MM.1S (cell line): ENCODE data around the gene SPDL1.

Experiments
- DNase-seq: peaks from one replicate; pipeline ENCODE4 v3.0.0-alpha.2; 2015
- H2AFZ ChIP-seq: fragments of 300-600 bp; sonication (generic); 2 replicates; pipeline ENCODE4 v1.6.0; 2016; ENCODE audit warnings: antibody characterized with exemption, low read length
- H3F3A ChIP-seq: fragments of 300-600 bp; sonication (generic); 2 replicates; pipeline ENCODE4 v1.6.1; 2016; ENCODE audit warnings: mild to moderate bottlenecking, antibody characterized with exemption, low read length, moderate library complexity, mixed read lengths; ENCODE audit not compliant: insufficient read depth
- H3K27ac ChIP-seq: fragments of 300-600 bp; sonication (generic); 2 replicates; pipeline ENCODE4 v1.5.1; 2016; ENCODE audit warnings: mild to moderate bottlenecking, low read length
- H3K27me3 ChIP-seq: fragments of 300-600 bp; sonication (generic); replicated peaks from 2 replicates; pipeline ENCODE4 v1.6.0; 2016; ENCODE audit warnings: low read length; ENCODE audit not compliant: insufficient read depth
- H3K36me3 ChIP-seq: fragments of 300-600 bp; sonication (generic); replicated peaks from 2 replicates; pipeline ENCODE4 v1.6.1; 2016; ENCODE audit warnings: mild to moderate bottlenecking, low read length, mixed read lengths; ENCODE audit not compliant: insufficient read depth
- H3K4me1 ChIP-seq: fragments of 300-600 bp; sonication (generic); 2 replicates; pipeline ENCODE4 v1.6.1; 2016; ENCODE audit warnings: low read length, mixed read lengths
- H3K4me2 ChIP-seq: fragments of 300-600 bp; sonication (generic); 2 replicates; pipeline ENCODE4 v1.6.0; 2016; ENCODE audit warnings: low read depth, low read length
- H3K4me3 ChIP-seq: fragments of 300-600 bp; sonication (generic); 2 replicates; pipeline ENCODE4 v1.5.1; 2016; ENCODE audit warnings: low read length, mixed read lengths
- H3K79me2 ChIP-seq: fragments of 300-600 bp; sonication (generic); 2 replicates; pipeline ENCODE4 v1.6.1; 2016; ENCODE audit warnings: mixed run types, low read length, mixed read lengths
- H3K9ac ChIP-seq: fragments of 300-600 bp; sonication (generic); 2 replicates; pipeline ENCODE4 v1.6.1; 2016; ENCODE audit warnings: low read length, mixed read lengths
- H3K9me2 ChIP-seq: fragments of 300-600 bp; sonication (generic); replicated peaks from 2 replicates; pipeline ENCODE4 v1.6.1; 2016; ENCODE audit warnings: mild to moderate bottlenecking, low read length, mixed read lengths; ENCODE audit not compliant: insufficient read depth
- H3K9me3 ChIP-seq: fragments of 300-600 bp; sonication (generic); replicated peaks from 2 replicates; pipeline ENCODE4 v1.6.1; 2016; ENCODE audit warnings: mild to moderate bottlenecking, low read length, mixed read lengths; ENCODE audit not compliant: insufficient read depth
- H4K20me1 ChIP-seq: fragments of 300-600 bp; sonication (generic); 2 replicates; pipeline ENCODE4 v1.6.1; 2016; ENCODE audit warnings: mild to moderate bottlenecking, low read length, moderate library complexity, mixed read lengths; ENCODE audit not compliant: insufficient read depth
- CTCF ChIP-seq: fragments of 300-600 bp; sonication (generic); IDR thresholded peaks from 2 replicates; pipeline ENCODE4 v1.5.1; 2016; ENCODE audit warnings: antibody characterized with exemption, low read length, mixed read lengths
- EZH2 ChIP-seq: fragments of 300-600 bp; sonication (generic); optimal IDR thresholded peaks from 2 replicates; pipeline ENCODE3; 2017; ENCODE audit warnings: low read depth, mild to moderate bottlenecking, antibody characterized with exemption, low read length, mixed read lengths
- EZH2phosphoT487 ChIP-seq: fragments of 300-600 bp; sonication (generic); IDR thresholded peaks from 2 replicates; pipeline ENCODE4 v1.6.1; 2018; ENCODE audit warnings: antibody characterized with exemption, low read length

The SPDL1 gene

DNA sequence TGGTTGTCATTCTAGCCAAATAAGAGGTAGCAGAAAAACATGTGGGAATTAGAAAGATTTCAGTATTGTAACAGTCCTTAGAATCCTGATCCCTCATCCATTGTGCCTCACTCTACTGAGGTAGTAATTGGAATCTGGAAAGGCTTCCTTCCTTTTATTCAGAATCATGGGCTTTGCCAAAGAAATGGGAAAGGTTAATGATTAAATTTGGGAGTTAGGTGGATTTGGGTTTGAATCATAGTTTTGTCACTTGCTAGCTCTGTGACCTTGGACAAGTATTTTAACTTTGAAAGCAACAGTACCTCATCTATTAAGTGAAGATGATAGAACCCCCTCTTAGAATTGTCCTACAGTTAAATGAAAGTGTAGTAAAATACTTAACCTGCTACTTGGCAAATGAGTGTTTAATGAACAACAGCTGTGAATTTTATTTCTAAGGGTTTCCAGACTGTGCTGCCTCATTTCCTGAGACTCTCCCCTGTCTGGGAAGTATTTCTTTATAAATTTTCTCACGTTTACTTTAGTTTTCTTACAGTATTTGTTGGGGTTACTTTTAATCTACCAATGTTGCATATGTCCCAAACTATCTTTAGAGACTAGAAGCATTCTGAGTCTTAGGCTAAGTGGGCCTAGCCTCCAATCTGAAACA lies 11.7 kb downstream of the SPDL1 start:
- Histone ChIP-seq H3K27me3 (no peaks in the 10 kb centered on the region), H4K20me1 (no peaks in the 10 kb centered on the region), H3K4me2 (no peak overlapping the region), H3K9me2 (no peaks in the 10 kb centered on the region), H2AFZ (no peak overlapping the region), H3F3A (no peaks in the 10 kb centered on the region), H3K36me3 (peaks cover 6% of the 10 kb centered on the region; the same call in 1 of the 2 replicates), H3K9me3 (no peaks in the 10 kb centered on the region), H3K79me2 (no peaks in the 10 kb centered on the region), H3K4me1 (no peaks in the 10 kb centered on the region), H3K9ac (no peak overlapping the region), H3K4me3 (no peak overlapping the region), H3K27ac (no peak overlapping the region)
- TF ChIP-seq EZH2, result no peak
- no peak for TF ChIP-seq EZH2phosphoT487
- TF ChIP-seq CTCF, result no peak
- no peak for DNase-seq

- no peak overlapping the region for H3K4me3 ChIP-seq
- no peaks in the 10 kb centered on the region for H3K9me3 ChIP-seq
- no peak overlapping the region for H3K27ac ChIP-seq
- no peaks in the 10 kb centered on the region for H3F3A ChIP-seq
- TF ChIP-seq CTCF (no peak), EZH2 (no peak), EZH2phosphoT487 (no peak)
- H3K79me2 ChIP-seq, result no peaks in the 10 kb centered on the region
- peaks cover 5% of the 10 kb centered on the region; the same call in 1 of the 2 replicates for H3K36me3 ChIP-seq
- H4K20me1 ChIP-seq, result no peaks in the 10 kb centered on the region
- H3K27me3 ChIP-seq, result no peaks in the 10 kb centered on the region
- H2AFZ ChIP-seq, result no peak overlapping the region
- no peaks in the 10 kb centered on the region for H3K9me2 ChIP-seq
- H3K4me1 ChIP-seq, result no peaks in the 10 kb centered on the region
- no peak overlapping the region for H3K9ac ChIP-seq
- DNase-seq, result no peak
- H3K4me2 ChIP-seq, result no peak overlapping the region
Measured at GRCh38 chr5:169599451-169599850, 15.9 kb downstream of the SPDL1 start.

- no peak for TF ChIP-seq EZH2
- no peak for TF ChIP-seq CTCF
- no peak for TF ChIP-seq EZH2phosphoT487
- Histone ChIP-seq H2AFZ (no peak overlapping the region), H3K36me3 (peaks cover 3% of the 10 kb centered on the region; the same call in 1 of the 2 replicates), H3K4me2 (no peak overlapping the region), H3K9me3 (no peaks in the 10 kb centered on the region), H3K9me2 (no peaks in the 10 kb centered on the region), H3K9ac (no peak overlapping the region), H3K27ac (no peak overlapping the region), H4K20me1 (no peaks in the 10 kb centered on the region), H3K4me3 (no peak overlapping the region), H3K79me2 (no peaks in the 10 kb centered on the region), H3K4me1 (no peaks in the 10 kb centered on the region), H3F3A (no peaks in the 10 kb centered on the region), H3K27me3 (no peaks in the 10 kb centered on the region)
- no peak for DNase-seq
Measured at GRCh38 chr5:169602535-169602934, 19.0 kb downstream of the SPDL1 start.
